ENCODE measurements around the gene FIBCD1.

Gene FIBCD1, protein sequence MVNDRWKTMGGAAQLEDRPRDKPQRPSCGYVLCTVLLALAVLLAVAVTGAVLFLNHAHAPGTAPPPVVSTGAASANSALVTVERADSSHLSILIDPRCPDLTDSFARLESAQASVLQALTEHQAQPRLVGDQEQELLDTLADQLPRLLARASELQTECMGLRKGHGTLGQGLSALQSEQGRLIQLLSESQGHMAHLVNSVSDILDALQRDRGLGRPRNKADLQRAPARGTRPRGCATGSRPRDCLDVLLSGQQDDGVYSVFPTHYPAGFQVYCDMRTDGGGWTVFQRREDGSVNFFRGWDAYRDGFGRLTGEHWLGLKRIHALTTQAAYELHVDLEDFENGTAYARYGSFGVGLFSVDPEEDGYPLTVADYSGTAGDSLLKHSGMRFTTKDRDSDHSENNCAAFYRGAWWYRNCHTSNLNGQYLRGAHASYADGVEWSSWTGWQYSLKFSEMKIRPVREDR

DNA sequence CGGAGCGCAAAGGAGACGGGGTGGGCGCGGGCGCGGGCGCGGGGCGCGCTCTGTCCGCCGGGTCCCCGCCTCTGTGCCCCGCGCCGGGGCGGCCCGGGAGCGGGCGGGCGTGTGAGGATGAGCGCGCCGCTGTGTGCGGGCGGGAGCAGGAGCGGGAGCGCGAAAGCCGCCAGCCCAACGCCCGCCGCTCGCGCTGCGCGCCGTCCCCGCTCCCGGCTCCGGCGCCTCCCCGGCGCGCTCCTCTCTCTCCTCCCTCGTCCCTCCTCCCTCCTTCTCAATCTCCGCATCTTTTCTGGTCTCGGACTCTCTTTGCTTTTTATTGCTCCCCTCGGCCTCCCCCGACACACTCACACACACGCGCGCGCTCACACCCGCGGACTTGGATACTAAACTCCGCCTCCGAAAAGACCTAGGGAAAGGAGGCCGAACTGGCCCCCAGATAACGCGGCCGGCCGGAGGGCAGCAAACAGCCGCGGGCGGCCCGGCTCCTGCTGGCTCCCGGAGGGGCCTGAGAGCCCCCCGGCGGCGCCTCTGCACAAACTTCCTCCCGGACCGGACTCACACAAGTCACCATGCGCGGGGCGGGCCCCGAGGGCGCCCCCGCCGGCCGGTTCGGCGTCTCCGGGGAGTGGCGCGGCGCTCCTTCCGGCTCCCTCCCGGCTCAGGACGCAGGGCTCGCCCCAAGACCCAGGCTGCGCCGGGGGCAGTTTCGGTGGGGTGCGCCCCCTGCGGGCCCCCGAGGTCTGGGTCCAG is at the start of gene FIBCD1:
Gene FIBCD1, minus strand, starts transcription at position 596 of the 753 bp plus-strand sequence. CDS start 640 bp downstream, outside the sequence.
- no peak for DNase-seq (ENCODE audit: low spot score)

DNA sequence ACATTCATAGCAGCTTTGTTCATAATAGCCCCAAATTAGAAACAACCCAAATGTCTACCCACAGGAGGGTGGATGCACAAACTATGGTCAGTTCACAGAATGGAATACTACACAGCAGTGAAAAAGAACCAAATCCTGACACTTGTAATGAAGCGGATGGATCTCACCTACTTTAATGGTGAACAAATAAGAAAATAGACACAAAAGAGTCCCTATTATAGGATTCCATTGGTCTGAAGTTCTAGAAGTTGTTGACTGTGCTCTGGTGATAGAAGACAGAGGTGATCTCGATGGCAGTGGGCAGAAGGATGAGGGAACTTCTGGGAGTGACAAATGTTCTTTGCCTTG is 49.3 kb upstream of the FIBCD1 start:
- no peak for DNase-seq (ENCODE audit: low spot score)

DNA sequence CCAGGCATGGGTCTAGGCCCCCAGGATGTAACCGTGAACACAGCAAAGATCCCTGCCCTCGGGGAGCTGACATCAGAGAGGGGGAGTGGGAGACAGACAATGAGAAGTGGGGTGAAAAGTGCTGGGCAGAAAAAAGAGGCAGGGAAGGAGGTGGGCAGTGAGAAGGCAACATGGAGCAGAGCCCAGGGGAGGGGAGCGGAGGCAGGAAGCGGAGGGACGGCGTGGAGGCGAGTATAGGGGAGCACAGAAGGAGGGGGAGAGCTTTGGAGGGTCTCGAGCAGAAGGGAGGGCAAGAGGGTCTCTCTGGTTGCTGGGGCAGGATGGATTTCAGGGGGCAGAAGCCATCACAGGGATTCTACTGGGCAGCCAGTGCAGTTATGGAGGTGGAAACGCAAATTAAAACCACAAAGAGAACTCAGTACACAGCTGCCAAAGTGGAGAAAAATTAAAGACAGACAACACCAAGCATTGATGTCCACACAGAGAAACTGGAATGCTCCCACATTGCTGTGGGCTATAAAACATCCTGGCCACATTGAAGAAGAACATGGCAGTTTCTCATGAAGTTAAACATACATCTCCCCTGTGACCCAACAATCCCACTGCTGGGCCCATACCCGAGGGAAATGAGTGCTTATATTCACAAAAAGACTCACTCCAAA is 48.8 kb upstream of the FIBCD1 start:
- DNase-seq (ENCODE audit: low spot score) = no peak

DNA sequence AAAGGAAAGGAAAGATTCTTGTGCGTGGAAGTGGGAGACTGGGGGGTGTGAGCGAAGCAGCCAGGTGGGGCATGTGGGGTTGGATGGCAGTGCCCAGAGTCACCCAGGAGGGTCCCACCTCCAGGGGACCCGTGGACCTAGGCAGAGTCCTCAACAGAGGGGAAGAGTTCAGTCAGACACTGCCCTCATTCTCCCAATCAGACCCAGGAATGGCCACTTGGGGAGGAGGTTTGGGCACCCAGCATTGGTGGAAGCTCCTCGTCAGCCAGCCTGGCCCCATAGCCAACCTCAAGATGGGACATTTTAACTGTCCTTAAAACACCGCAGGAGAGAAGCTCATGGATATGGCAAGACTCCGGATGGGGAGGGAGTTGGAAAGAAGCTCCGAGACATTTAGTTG is 48.0 kb upstream of the FIBCD1 start:
- DNase-seq (ENCODE audit: low spot score) = no peak

DNA sequence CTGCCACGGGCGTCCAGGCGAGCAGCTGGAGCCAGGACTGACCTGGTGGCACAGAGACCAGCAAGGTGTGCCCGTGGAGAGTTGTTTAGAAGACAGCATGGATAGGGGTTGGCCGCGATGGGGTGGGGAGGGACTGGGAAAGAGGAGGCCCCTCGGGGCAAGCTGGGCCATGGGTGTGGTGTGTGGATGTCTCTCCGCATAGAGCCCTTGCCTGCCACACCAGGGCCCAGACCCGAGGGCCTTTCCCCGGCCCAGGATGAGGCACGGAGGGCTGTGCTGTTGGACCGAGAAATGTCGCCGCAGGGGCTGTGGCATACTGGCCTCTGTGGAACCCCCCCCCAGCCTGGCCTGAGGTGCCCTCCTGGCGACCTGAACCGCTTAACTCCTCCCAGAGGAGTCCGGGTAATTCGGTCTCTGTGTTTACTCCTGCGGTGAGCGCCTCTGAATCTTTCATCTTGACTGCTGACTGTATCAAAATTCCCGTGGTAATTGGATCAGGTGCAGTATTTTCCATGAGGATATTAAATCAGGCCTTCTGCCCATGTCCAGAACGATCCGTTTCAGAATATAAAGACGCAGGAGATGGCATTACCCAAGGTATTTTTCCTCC is 47.4 kb upstream of the FIBCD1 start:
- DNase-seq (ENCODE audit: low spot score) = no peak

DNA sequence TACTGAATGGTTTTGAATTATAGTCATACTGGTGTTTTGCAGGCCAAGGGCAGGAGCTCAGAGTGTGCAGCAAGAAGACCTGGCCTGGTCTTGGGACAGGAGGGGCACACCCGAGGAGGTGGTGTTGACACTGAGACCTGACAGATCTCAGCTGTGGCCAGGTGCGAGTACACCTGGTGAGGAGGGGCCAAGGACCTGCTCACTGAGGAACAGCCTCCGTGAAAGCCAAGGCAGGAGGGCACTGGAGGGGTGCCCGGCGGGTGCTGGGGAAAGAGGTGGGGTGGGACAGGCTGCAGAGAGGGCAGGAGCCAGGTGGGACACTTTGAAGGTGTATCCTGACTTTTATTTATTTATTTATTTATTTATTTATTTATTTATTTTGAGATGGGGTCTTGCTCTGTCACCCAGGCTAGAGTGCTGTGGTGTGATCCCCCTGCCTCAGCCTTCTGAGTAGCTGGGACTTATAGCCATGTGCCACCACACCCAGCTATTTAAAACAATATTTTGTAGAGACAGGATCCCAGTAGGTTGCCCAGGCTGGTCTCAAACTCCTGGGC is 46.6 kb upstream of the FIBCD1 start:
- no peak for DNase-seq (ENCODE audit: low spot score)

DNA sequence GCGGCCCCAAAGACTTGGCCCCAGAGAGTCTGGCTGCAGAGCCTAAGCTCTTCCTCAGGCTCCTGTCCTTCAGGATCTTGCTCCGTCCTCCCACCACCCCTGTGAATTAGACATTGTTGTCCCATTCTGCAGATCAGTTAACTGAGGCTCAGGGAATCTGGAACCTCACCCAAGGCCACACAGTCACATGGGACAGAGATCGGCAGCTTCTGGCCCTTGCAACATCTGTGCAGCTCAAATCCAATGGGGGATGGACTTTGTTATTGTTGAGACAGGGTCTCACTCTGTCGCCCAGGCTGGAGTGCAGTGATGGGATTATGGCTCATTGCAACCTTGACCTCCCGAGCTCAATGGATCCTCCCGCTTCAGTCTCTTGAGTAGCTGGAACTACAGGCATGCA is 46.0 kb upstream of the FIBCD1 start:
- no peak for DNase-seq (ENCODE audit: low spot score)

DNA sequence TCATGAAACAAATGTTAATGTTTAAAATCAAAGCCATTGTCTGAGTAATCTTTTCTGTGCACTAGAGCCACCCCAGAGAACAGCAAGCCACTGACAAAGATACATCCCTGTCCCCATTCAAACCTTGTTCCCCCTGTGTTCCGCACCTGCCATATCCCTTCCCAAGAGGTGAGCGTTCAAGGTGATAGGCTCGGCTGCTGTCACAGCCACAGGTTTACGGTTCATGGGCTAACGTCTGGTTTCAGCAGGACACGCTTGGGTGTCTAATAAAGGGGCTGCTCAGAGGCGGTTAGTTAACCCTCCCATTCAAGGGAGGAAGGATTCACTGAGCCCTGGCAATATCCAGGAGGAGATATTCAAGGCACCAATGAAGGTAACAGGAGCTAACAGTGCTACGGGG is 45.5 kb upstream of the FIBCD1 start:
- DNase-seq (ENCODE audit: low spot score) = no peak

DNA sequence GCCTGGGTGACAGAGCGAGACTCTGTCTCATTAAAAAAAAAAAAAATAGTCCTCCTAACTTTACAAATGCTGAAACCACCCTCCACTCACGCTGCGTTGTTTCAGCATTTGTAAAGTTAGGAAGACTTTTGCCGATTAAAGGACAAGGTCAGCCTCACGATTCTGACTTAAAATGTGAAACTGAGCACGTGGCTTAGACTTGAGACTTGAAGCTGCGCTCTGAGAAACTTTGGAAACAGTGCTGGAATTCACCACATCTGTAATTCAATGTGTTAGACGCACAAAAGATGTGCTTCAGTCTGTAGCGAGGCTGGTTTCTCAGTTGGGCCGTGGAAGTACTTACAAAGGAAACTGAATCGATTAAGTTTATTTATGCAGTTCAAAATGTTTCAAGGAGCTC is 44.9 kb upstream of the FIBCD1 start:
- no peak for DNase-seq (ENCODE audit: low spot score)

DNA sequence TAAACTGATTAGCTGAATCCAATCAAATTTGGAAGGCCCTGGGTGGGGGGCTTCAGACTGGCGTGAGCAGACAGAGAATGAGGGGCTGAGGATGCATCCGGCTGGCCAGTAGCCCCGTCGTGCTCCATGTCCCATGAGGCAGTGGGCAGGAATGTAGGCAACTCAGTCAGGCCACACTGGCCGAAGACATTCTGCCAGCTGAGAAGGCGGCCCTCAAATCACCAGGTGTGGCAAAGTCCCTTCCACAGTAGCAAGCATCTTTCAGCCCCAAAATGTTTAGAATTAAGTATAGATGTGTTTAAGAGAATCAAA is 44.3 kb upstream of the FIBCD1 start:
- DNase-seq (ENCODE audit: low spot score) = no peak

DNA sequence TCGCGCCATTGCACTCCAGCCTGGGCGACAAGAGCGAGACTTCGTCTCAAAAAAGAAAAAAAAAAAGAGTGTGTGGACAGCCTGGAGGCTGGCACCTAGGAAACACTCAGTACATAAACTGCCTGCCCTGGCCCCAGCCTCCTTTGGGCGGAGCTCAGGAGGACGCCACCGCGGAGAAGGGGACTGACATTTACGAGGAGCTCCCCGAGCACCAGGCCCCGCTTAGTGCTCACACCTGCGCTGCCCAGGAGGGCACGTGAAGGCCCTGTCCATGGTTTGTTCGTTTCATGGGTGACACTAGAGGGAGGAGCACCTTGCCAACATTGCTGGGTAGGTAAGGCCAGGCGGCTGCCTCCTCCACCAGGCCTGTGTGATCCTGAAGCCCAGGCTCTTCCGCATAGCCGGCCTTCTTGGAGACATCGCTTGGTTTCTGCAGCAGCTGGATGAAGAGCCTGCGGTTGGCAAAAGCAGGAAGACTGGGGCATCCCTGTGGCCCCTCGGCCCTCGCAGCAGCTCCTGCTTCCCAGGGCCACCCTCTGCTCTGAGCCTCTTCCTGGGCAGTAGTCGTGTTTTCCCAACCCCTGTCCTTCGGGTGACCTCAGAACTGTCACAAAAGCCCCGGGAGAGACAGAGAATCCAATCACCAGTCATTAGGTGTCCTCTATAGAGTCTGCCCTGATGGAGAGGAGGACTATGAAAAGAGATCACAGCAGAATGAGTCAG is 43.8 kb upstream of the FIBCD1 start:
- no peak for DNase-seq (ENCODE audit: low spot score)

DNA sequence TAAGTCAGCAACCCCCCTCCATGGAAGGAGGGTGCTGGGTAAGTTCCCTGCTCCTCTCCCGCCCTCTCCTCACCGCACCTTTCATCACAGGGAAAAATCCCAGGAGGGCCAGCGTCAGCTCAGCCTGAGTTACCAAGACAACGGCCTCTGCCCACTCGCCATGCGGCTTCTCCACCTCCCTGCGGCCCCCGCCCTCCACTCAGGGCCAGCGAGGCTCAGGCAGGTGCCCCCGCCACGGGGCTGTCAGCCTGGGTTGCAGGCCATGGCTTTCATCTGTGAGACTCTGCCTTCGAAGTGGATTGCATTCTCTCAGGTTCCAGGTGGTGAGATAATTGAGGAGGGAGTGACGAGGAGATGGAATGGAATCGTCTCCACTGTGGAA is 42.7 kb upstream of the FIBCD1 start:
- DNase-seq (ENCODE audit: low spot score) = no peak

DNA sequence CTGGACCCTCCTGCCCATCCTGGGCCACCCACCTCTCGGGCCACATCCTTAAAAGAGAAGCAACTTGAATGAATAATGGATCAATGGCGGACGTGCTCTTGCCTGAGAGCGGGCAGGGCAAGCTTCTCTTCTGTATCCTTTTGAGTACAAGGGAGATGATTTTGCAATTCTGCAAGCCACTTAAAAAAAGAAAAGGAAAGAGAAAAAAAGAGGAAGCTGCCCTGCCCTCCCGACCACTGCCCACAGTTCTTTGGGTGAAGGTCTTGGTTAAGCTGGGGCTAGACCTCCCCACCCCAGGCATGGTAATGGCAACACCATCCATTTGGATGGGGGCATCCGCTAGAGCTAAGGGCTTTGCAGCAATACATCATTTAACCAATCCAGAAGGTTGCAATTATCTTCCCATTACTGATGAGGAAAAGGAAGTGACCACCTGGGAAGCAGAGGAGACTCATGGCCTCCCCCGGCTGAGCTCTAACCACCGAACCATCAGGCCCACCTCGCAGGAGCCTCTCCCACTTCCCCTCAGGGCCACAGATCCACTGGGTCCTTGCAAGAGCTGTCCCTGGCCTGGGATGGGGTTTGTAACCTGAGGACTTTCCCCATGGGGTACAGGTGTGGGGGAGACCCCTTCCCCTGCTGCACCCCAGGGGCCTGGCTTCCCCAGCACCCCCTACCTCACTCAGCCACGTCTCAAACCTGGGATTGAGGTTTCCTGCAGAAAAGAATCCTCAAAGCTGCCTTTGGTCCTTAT is 42.1 kb upstream of the FIBCD1 start:
- DNase-seq (ENCODE audit: low spot score) = no peak

DNA sequence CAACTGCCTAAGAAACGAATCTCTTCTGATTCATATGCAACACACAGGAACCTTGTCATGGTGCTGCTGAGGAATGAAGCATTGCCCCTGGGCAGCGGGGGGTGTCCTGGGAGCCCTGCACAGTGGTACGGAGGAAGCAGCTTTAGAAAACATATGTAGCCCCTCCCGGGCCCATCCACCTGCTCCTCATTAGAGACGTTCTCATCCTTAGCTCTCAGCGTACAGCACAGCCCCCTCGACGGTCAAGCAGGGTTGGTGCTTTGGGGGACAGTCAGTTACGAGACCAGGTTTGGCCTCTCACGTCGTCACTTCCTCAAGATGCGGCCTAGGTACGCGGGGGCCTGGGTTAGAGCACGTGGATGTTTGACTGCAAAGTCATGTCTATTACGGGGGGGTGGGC is 41.5 kb upstream of the FIBCD1 start:
- DNase-seq (ENCODE audit: low spot score) = no peak

DNA sequence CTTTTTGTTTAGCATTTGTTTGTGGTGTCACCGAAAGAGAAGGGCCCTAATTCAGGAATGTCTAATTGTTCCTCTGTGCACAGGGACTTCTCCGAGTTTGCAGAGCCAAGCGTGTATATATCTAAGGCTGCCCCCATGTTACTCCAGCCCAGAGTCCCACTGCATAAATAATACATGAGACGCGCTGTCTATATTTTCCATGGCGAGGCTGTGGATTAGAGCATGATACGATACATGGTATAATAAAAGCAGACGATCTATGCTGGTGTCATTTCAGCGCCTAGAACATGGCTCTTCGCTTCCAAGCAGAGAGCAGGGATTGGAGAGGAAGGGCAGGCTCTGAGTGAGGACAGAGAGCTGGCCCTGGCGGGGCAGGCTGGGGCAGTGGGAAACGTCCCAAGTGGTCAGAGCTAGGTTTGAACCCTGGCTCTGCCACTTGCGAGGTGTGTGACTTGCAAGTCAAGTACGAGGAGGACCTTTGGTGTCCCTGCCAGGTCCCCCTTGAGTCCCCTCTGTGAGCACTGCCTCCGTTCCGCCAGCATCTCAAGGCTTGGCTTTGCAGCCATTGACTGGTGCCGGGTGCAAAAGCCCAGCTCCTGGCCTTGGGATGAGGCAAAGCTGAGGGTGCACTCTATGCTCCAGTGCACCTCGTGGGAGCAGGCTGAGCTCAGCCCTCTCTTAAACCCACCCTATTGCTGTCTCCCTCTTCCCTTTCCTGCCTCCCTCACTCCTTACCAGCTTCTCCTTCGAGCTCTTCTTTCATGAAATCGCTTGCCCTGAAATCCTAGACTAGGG is 40.7 kb upstream of the FIBCD1 start:
- no peak for DNase-seq (ENCODE audit: low spot score)

DNA sequence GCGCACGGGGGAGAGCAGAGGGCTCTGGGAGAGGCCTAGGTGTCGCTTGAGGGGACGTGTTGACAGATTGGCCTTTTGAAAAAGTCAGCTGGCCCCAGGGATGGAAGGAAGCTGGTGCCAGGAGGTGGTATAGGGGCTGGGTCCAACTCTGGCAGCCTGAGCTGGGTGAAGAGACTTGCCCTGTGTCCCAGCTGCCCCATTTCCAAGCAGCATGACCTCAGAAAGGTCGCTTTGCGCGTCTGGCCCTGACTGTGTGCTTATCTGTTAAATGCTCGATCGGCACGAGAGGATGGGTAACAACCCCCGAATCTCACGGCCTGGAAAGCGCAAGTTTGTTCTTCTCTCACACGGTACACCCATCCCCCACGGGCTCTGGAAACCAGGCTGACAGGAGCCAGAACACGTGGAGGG is 38.8 kb upstream of the FIBCD1 start:
- DNase-seq (ENCODE audit: low spot score) = no peak

DNA sequence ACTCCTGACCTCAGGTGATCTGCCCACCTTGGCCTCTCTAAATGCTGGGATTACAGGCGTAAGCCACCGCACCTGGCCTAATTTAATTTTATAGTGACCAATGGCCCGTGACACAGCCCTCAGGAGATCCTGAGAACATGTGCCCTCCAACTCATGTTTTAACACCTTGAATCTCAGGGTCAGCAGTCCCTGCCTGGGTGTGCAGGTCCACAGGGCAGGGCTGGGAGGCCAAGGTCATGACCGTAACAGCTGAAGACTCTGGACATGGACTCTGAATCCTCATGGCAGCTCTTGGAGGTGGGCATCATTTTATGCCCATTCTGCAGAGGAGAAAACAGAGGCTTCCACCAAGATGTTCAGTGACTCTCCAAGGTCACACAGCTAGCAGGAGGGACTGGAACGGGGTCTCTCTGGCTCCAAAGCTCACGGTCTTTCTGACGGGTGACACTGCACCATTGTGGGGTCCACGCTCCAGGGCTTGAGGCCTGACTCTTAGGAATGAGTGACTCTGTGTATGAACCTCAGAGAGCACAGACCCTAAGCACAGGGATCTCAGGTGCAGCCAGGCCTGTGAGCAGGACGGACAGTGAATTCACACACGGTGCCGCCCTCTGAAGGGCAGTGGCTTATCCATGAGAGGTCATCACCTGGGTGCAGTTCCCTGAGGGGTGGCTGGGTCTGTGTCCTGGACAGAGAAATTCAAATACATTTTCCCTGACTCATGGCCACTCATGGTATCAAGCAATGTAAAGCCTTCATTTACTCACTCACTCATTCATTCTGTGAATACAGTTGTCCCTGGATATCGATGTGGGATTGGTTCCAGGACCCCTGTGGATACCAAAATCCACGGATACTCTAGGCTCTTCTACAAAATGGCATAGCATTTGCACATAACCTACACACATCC is 37.1 kb upstream of the FIBCD1 start:
- no peak for DNase-seq (ENCODE audit: low spot score)

DNA sequence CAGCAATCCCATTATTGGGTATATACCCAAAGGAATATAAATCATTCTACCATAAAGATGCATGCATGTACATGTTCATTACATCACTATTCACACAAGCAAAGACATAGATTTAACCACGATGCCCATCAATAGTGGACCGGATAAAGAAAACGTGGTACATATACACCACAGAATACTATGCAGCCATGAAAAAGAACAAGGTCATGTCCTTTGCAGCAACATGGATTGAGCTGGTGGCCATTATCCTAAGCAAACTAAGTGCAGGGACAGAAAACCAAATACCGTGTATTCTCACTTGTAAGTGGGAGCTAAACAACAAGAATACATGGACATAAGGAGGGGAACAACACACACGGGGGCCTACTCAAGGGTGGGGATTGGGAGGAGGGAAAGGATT is 36.1 kb upstream of the FIBCD1 start:
- no peak for DNase-seq (ENCODE audit: low spot score)

DNA sequence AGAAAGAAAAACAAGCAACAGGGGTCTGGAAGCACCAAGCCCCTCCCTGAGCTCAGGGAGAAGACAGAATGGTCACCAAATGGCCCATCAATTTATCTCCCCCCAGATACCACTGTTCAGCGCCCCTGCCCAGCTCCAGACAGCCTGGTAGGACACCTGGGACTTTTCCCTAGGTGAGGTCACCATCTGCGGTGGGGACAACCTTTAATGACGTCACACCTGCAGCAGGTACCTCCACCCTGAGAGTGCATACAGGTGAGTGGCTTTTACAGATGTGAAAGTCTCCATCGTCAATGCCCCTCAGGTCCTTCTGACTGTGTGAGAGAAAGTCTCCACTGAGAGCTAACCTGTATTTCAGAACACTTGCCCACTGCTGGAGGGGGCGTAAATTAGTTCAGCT is 35.6 kb upstream of the FIBCD1 start:
- DNase-seq (ENCODE audit: low spot score) = no peak
